GM12878 (cell line): ENCODE measurements around the gene TUBB1. TPM values are rescaled to one million over a fixed set of nuclear protein-coding genes. Genes with fewer than 3 reads are reported as not detected.
A peak's percentile ranks its signal among the peaks of the same experiment; 100 is the strongest.

Source experiments
- ATAC-seq: fragments of 200-7000 bp; cut with Tn5 transposase; 3 replicates; pipeline ENCODE4 v1.9.1; 2020; ENCODE audit warnings: mild to moderate bottlenecking, moderate library complexity
- BruUV-seq: library from RNA; stranded (reverse); fragments of 400-500 nt; replicated peaks from 2 replicates; lab custom pipeline; 2021; lab: Mats Ljungman, UMichigan
- CTCF ChIA-PET: fragments of 300-600 bp; sonication (Branson Sonifier 250); formaldehyde crosslinking; extraction: SDS; loops from one replicate; lab custom pipeline; 2021; ENCODE audit warnings: inconsistent platforms; lab: Yijun Ruan, JAX
- POLR2A ChIA-PET: fragments of 350-600 bp; formaldehyde crosslinking; extraction: SDS; loops from one replicate; lab custom pipeline; 2021; ENCODE audit warnings: inconsistent platforms; lab: Charles Lee
- RAD21 ChIA-PET: fragments of 300-600 bp; sonication (Branson Sonifier 250); formaldehyde crosslinking; loops from one replicate; lab custom pipeline; 2023; ENCODE audit warnings: antibody characterized with exemption; ENCODE audit not compliant: unreplicated experiment; lab: Charles Lee
- SMC1A ChIA-PET: fragments of 300-600 bp; sonication (Branson Sonifier 250); formaldehyde crosslinking; loops from one replicate; lab custom pipeline; 2023; ENCODE audit not compliant: unreplicated experiment, uncharacterized antibody; lab: Charles Lee
- DNase-seq: peaks from one replicate; pipeline ENCODE4 v3.0.0-alpha.2; 2011; ENCODE audit warnings: low read depth, low spot score
- FAIRE-seq: peaks from 3 replicates; lab custom pipeline; 2011; peaks lifted over from hg19 to GRCh38; lab: Jason Lieb, UNC
- H2AFZ ChIP-seq: 2 replicates; pipeline ENCODE4 v1.6.0; 2011; ENCODE audit warnings: low read depth, low read length, control low read depth; ENCODE audit not compliant: control insufficient read depth
- H3K27ac ChIP-seq: 2 replicates; pipeline ENCODE4 v1.5.1; 2011; ENCODE audit warnings: control low read depth; ENCODE audit not compliant: control insufficient read depth, insufficient read depth
- H3K27me3 ChIP-seq, 2 experiments: replicated peaks in 1 of 2; 2 replicates each; pipeline versions ENCODE4 v1.6.0 to v1.6.1; 2011; ENCODE audit warnings: low read length in 1 of 2; ENCODE audit not compliant: control insufficient read depth in 2 of 2, insufficient read depth in 2 of 2
- H3K36me3 ChIP-seq, 2 experiments: 2 replicates each; pipeline ENCODE4 v1.5.1; 2011; ENCODE audit warnings: low read length in 1 of 2; ENCODE audit not compliant: control insufficient read depth in 2 of 2, insufficient read depth in 2 of 2
- H3K4me1 ChIP-seq: 2 replicates; pipeline ENCODE4 v1.6.1; 2011; ENCODE audit warnings: mild to moderate bottlenecking, low read length, moderate library complexity, mixed read lengths; ENCODE audit not compliant: control insufficient read depth, insufficient read depth
- H3K4me2 ChIP-seq: 2 replicates; pipeline ENCODE4 v1.6.0; 2011; ENCODE audit warnings: control low read depth; ENCODE audit not compliant: control insufficient read depth, insufficient read depth
- H3K4me3 ChIP-seq: fragments of 200-600 bp; sonication (generic); 2 replicates; pipeline ENCODE4 v1.5.1; 2016
- H3K79me2 ChIP-seq: 2 replicates; pipeline ENCODE4 v1.6.0; 2011; ENCODE audit warnings: low read length; ENCODE audit not compliant: control insufficient read depth, insufficient read depth
- H3K9ac ChIP-seq: 2 replicates; pipeline ENCODE4 v1.8.0; 2011; ENCODE audit warnings: low read length, control low read depth, mixed read lengths; ENCODE audit not compliant: control insufficient read depth, insufficient read depth
- H3K9me3 ChIP-seq: replicated peaks from 3 replicates; pipeline ENCODE4 v1.5.1; 2011; ENCODE audit warnings: mild to moderate bottlenecking, low read length; ENCODE audit not compliant: control insufficient read depth, insufficient read depth
- H4K20me1 ChIP-seq: 2 replicates; pipeline ENCODE4 v1.6.0; 2011; ENCODE audit not compliant: control insufficient read depth, insufficient read depth
- CREB1 ChIP-seq: IDR thresholded peaks from 2 replicates; pipeline ENCODE4 v1.6.1; 2012; ENCODE audit warnings: low read depth, mild to moderate bottlenecking, inconsistent platforms
- FOXK2 ChIP-seq: fragments of 450-650 bp; IDR thresholded peaks from 2 replicates; pipeline ENCODE4 v1.6.1; 2017; ENCODE audit warnings: mild to moderate bottlenecking, moderate library complexity
- GATAD2B ChIP-seq: fragments of 450-650 bp; conservative IDR thresholded peaks from 2 replicates; pipeline ENCODE4 v1.6.1; 2017; ENCODE audit warnings: low read depth, mild to moderate bottlenecking, moderate library complexity
- MEF2A ChIP-seq: IDR thresholded peaks from 2 replicates; pipeline ENCODE4 v1.6.1; 2011; ENCODE audit warnings: low read depth, mild to moderate bottlenecking, low read length, moderate library complexity; ENCODE audit not compliant: insufficient read depth
- NFIC ChIP-seq: IDR thresholded peaks from 2 replicates; pipeline ENCODE4 v1.6.1; 2012; ENCODE audit warnings: low read depth, mild to moderate bottlenecking, inconsistent platforms, low read length, moderate library complexity
- RBBP5 ChIP-seq: fragments of 200-600 bp; sonication (generic); conservative IDR thresholded peaks from 2 replicates; pipeline ENCODE4 v1.6.1; 2016
- SIN3A ChIP-seq: IDR thresholded peaks from 2 replicates; pipeline ENCODE4 v1.6.1; 2012; ENCODE audit warnings: low read depth, low read length, improper control_type of control experiment
- SREBF1 ChIP-seq: IDR thresholded peaks from 2 replicates; pipeline ENCODE4 v1.6.1; 2012; ENCODE audit warnings: mild to moderate bottlenecking, low read length
- STAT1 ChIP-seq: fragments of 450-650 bp; conservative IDR thresholded peaks from 2 replicates; pipeline ENCODE4 v1.6.1; 2014; ENCODE audit warnings: antibody characterized with exemption, mild to moderate bottlenecking
- TCF12 ChIP-seq: IDR thresholded peaks from 2 replicates; pipeline ENCODE4 v1.6.1; 2011; ENCODE audit warnings: low read depth, mild to moderate bottlenecking, low read length
- ZNF217 ChIP-seq: fragments of 450-650 bp; IDR thresholded peaks from 2 replicates; pipeline ENCODE4 v1.6.1; 2017; ENCODE audit warnings: antibody characterized with exemption, mild to moderate bottlenecking
- ZNF24 ChIP-seq: fragments of 450-650 bp; IDR thresholded peaks from 2 replicates; pipeline ENCODE4 v1.6.1; 2017; ENCODE audit warnings: antibody characterized with exemption, mild to moderate bottlenecking
- ZSCAN29 ChIP-seq: fragments of 450-650 bp; IDR thresholded peaks from 2 replicates; pipeline ENCODE4 v1.6.1; 2017; ENCODE audit warnings: mild to moderate bottlenecking, moderate library complexity
- WGBS: methylation state at CpG from one replicate; pipeline ENCODE4 v1.1.6; 2016; ENCODE audit warnings: low lambda C conversion rate; ENCODE audit not compliant: insufficient replicate concordance, insufficient coverage; ENCODE audit errors: missing lambda C conversion rate; 5-methylcytosine and 5-hydroxymethylcytosine counted together
- in situ Hi-C: fragments of 300-500 bp; cut with MboI; formaldehyde crosslinking; loops from 9 replicates; pipeline ENCODE4 v1.14.3; 2018; ENCODE audit warnings: mixed read lengths
- intact Hi-C: fragments of 100-400 bp; cut with micrococcal nuclease; formaldehyde crosslinking; loops from one replicate; pipeline ENCODE4 v1.14.2; 2022; ENCODE audit not compliant: unreplicated experiment
- polyA plus RNA-seq, 11 experiments: library from polyadenylated mRNA; depleted of rRNA in 4 of 11; unstranded in 6 of 11; stranded (reverse) in 5 of 11; fragments of >200 nt; fragmentation: Nextera tagmentation in 4 of 11; fragmentation: Illumina TruSeq in 1 of 11; extraction: Ambion mirVana in 4 of 11; extraction: Trizol in 1 of 11; gene quantifications; 1 replicate in 1 of 11; 2 replicates in 10 of 11; pipeline versions ENCODE4 v1.2.1 to v1.2.3, GENCODE V29; 2011 to 2016; ENCODE audit warnings: inconsistent platforms in 2 of 11, missing spikeins in 2 of 11, low read depth in 1 of 11
- total RNA-seq, 4 experiments: library from RNA; depleted of rRNA in 3 of 4; stranded (reverse); fragments of >200 nt in 3 of 4; fragmentation: Illumina TruSeq in 1 of 4; extraction: Trizol in 1 of 4; gene quantifications; 2 replicates each; pipeline versions ENCODE4 v1.2.1 to v1.2.3, GENCODE V29; 2013 to 2021
- TF ChIP-seq, protein P1 (sequence below): fragments of 150-350 bp; IDR thresholded peaks from 2 replicates; pipeline ENCODE4 v1.6.1; 2014; ENCODE audit warnings: mild to moderate bottlenecking, low read depth, low read length
- TF ChIP-seq, protein P2 (sequence below): fragments of 450-650 bp; formaldehyde crosslinking; IDR thresholded peaks from 2 replicates; pipeline ENCODE4 v1.4.0; 2022; ENCODE audit warnings: mild to moderate bottlenecking, moderate library complexity

TUBB1 gene
- total and polyA plus RNA-seq, 10 of the 15 experiments (the other 5 are each of a cell fraction or from before 2014, with no cell fraction given), result 0.02 to 0.20 (median 0.06) TPM; not detected in 3

DNA sequence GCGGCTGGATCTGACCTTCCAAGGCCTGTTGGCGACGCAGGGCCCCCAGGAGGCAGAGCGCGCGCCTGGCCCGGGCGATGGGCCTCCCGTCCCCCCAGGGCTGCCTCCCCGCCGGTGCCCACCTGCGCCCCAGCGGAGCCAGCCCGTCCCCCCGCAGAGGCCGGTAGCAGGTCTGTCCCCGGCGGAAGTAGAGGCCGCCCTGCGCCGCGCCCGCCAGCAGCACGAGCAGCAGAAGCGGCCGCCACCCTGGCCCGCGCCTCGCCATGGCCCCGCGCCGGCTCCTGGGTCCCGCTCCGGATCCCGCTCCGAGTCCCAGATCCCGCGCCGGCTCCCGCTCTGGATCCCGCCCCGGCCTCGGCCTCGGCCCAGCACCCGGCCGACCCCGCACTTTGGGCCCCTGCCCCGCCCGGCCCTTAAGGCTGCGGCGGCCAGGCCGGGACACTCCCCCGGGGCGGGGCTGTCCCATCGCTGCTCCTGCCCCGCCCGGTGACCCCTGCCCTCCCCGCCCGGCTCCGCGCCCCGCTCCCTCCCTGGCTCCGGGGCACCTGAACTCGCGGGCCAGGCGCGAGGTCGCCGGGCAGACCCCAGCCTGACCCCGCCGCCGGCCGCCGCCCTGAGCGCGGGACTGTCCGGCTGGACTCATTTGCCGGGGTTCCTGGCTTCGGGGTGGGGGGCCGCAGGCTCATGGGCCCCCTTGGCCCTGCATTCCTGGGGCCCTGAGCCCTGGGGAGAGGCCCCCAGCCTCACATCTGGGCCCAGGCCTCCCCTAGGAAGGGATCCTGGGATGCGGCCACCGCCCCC lies 12.2 kb upstream of the TUBB1 start, which contains the start of gene CTSZ (continued):
- TF ChIP-seq ZSCAN29, result peak; percentile 64; the same call in 1 of the 2 replicates
- TF ChIP-seq SIN3A, result no peak

DNA sequence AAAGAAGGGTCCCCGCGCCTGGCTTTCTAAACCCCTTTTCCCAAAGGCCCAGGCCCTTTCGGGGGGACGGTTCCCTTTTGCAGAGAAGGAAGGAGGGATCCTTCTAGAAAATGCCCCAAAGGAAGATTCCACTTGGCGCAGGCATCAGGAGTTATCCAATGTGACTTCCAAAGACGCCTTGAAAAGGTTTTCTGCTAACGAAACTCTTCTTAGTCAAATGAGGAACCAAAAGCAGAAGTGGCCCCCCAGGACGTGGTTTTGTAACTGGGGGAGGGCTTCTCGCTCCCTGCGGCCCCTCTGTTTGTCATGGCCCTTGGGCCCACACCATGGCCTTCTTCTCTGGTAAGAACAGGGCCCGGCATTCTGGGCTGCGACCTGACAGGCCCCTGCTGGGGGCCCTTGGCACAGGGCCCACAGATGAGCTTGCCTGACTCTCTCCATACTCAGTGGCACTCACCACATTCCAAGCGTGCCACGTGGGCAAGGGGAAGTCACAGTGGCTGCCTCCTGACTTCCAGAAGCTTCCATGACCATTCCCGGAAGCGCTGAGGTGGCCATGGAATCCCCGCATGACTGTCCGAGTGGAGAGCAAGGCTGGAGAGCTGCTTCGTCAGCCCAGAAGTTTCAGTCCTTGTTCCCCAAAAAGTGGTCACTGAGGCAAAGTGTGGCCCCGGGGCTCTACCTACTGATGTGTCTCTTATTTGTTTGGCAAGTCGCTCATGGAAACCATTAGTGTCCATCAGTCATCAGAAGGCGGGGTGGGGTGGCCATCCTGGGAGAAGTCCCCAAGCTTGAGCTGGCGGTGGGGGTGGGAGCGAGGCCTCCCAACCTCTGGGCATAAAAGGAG lies 11.3 kb upstream of the TUBB1 start:
- peak overlapping the region; percentile 92 for H3K9ac ChIP-seq
- ATAC-seq (peak; percentile 60), FAIRE-seq (peak; percentile 68), DNase-seq (peak; percentile 60)
- 9% methylated on average over 22 of the region's 24 CpGs for WGBS
- intact Hi-C loops (loop anchor here (1.0 kb wide), 2 partner anchors 24 to 101 kb away; partner anchors contain the start of gene ATP5F1E), in situ Hi-C loops (loop anchor here (10.0 kb wide), 2 partner anchors 553 to 1613 kb away; partner anchors contain the start of gene RBM38)
- ChIA-PET POLR2A (interaction anchor here (0.5 to 2.2 kb wide), 7 partner anchors 14 to 101 kb away, joined by 3 to 15 read pairs (median 5); partner anchors contain the start of gene ATP5F1E), CTCF (interaction anchor here (0.9 to 1.6 kb wide), 3 partner anchors 26 to 101 kb away, joined by 3 to 4 read pairs (median 4); no protein-coding TSS in a partner anchor), RAD21 (interaction anchor here (1.0 to 2.6 kb wide), 5 partner anchors 24 to 121 kb away, joined by 3 to 15 read pairs (median 4); partner anchors contain the start of genes ATP5F1E and PRELID3B), SMC1A (interaction anchor here (0.6 to 2.2 kb wide), 14 partner anchors 9 to 215 kb away, joined by 3 to 22 read pairs (median 4); partner anchors contain the start of gene ATP5F1E)
- peaks cover 29% of the 10 kb centered on the region for H3K4me1 ChIP-seq
- peak overlapping the region; percentile 38; the same call in 1 of the 2 replicates for H2AFZ ChIP-seq
- H3K9me3 ChIP-seq, result no peaks in the 10 kb centered on the region
- H3K79me2 ChIP-seq, result peaks cover 45% of the 10 kb centered on the region
- H3K36me3 ChIP-seq, result peaks cover 2 to 10% of the 10 kb centered on the region in 2 experiments; a peak in 3 of 4 replicates
- H4K20me1 ChIP-seq, result no peaks in the 10 kb centered on the region
- TSS peak; percentile 65 for BruUV-seq
- no peaks in the 10 kb centered on the region for H3K27me3 ChIP-seq
- H3K4me2 ChIP-seq, result peak overlapping the region; percentile 83
- peak overlapping the region; percentile 95 for H3K27ac ChIP-seq
- peak overlapping the region; percentile 92 for H3K4me3 ChIP-seq
- TF ChIP-seq ZNF24, result peak; percentile 23; the same call in 1 of the 2 replicates
- peak; percentile 84 for TF ChIP-seq TCF12
- TF ChIP-seq, protein P1, sequence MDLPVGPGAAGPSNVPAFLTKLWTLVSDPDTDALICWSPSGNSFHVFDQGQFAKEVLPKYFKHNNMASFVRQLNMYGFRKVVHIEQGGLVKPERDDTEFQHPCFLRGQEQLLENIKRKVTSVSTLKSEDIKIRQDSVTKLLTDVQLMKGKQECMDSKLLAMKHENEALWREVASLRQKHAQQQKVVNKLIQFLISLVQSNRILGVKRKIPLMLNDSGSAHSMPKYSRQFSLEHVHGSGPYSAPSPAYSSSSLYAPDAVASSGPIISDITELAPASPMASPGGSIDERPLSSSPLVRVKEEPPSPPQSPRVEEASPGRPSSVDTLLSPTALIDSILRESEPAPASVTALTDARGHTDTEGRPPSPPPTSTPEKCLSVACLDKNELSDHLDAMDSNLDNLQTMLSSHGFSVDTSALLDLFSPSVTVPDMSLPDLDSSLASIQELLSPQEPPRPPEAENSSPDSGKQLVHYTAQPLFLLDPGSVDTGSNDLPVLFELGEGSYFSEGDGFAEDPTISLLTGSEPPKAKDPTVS, result peak; percentile 90
- TF ChIP-seq, protein P2, sequence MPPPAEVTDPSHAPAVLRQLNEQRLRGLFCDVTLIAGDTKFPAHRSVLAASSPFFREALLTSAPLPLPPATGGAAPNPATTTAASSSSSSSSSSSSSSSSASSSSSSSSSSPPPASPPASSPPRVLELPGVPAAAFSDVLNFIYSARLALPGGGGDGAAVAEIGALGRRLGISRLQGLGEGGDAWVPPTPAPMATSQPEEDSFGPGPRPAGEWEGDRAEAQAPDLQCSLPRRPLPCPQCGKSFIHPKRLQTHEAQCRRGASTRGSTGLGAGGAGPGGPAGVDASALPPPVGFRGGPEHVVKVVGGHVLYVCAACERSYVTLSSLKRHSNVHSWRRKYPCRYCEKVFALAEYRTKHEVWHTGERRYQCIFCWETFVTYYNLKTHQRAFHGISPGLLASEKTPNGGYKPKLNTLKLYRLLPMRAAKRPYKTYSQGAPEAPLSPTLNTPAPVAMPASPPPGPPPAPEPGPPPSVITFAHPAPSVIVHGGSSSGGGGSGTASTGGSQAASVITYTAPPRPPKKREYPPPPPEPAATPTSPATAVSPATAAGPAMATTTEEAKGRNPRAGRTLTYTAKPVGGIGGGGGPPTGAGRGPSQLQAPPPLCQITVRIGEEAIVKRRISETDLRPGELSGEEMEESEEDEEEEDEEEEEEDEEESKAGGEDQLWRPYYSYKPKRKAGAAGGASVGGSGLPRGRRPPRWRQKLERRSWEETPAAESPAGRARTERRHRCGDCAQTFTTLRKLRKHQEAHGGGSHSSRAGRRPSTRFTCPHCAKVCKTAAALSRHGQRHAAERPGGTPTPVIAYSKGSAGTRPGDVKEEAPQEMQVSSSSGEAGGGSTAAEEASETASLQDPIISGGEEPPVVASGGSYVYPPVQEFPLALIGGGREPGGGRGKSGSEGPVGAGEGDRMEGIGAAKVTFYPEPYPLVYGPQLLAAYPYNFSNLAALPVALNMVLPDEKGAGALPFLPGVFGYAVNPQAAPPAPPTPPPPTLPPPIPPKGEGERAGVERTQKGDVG (CRISPR knock-in tag), result no peak
- TF ChIP-seq FOXK2, result no peak
- TF ChIP-seq STAT1, result 0 out of 2 replicates have a peak, but pooled peaks have one; percentile 58
- TF ChIP-seq GATAD2B, result peak; percentile 88
- no peak for TF ChIP-seq RBBP5
- no peak for TF ChIP-seq SREBF1
- peak; percentile 66 for TF ChIP-seq ZNF217
- peak; percentile 64 for TF ChIP-seq CREB1
- TF ChIP-seq NFIC, result peak; percentile 98
- peak; percentile 75; the same call in 1 of the 2 replicates for TF ChIP-seq MEF2A
